Astrocyte of the spinal cord (primary cell): ENCODE measurements around the gene PTGFRN.

ENCODE experiments used
- DNase-seq: peaks from one replicate; pipeline ENCODE4 v3.0.0; 2011; ENCODE audit warnings: low read depth, low spot score
- H3K4me3 ChIP-seq: 2 replicates; pipeline ENCODE4 v1.5.1; 2011; ENCODE audit warnings: low read depth, mild to moderate bottlenecking, low read length, moderate library complexity
- CTCF ChIP-seq: IDR thresholded peaks from 2 replicates; pipeline ENCODE4 v1.5.1; 2012; ENCODE audit warnings: low read depth, mild to moderate bottlenecking, low read length, inconsistent platforms
- in situ Hi-C: cut with HindIII; loops from 2 replicates; pipeline ENCODE4 v1.10.0; 2017; ENCODE audit warnings: low sequenced_read_pairs

PTGFRN gene

DNA sequence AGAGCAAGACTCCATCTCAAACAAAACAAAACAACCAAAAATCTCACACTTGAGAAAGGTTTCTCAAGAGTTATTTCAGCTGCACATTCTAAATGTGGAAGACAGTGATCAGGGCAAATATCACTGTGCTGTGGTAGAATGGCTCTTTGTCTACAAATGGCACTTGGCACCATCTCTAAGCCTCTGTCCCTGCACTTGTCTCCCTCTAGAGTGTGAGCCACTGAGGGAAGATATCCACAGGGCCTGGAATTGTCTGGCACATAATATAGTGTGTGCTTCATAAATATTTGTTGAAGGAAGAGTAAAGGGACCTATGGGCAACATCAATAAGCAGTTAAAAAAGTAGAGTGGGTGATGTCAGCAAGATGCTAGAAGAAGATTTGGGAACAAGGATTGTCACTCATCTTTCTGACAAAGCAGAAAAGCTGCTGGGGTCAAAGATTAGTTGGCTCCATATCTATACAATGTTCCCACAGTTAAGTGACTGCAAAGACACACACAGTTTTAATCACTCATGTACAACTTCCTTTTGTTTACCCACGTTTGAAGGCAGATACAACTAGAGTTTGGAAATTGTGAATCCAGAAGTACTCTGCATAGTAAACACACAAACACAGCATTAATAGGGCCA is 110.9 kb downstream of the PTGFRN start:
- H3K4me3 ChIP-seq = no peak overlapping the region
- DNase-seq = no peak
- in situ Hi-C loops = no loop called here
- no peak for TF ChIP-seq CTCF

DNA sequence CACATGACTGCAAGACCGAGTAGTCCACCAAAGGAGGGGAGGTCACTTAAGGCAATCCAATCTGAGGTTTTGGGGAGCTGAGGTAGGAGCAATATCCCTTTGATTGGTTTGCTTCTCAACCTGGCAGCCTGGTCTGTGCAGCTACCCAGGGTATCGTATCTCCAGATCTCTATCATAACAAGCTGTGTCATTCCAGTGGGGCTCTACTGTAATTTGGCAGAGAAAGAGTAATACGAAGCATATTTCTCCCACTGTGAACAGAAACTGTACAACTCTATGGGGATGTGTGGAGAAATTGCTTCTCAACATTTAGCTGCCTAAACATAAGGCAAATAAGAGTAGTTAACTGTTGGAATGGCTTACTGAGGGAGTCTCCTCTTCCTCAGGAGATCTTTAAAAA is 112.4 kb downstream of the PTGFRN start:
- H3K4me3 ChIP-seq = no peak overlapping the region
- TF ChIP-seq CTCF = no peak
- no peak for DNase-seq
- in situ Hi-C loops = no loop called here

DNA sequence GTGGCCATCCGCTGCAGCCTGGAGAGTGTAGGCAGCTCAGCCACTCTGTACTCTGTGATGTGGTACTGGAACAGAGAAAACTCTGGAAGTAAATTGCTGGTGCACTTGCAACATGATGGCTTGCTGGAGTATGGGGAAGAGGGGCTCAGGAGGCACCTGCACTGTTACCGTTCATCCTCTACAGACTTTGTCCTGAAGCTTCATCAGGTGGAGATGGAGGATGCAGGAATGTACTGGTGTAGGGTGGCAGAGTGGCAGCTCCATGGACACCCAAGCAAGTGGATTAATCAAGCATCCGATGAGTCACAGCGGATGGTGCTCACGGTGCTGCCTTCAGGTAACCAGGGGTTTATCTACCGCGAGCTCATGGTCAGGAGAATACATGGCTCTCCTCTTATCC is 115.9 kb downstream of the PTGFRN start:
- DNase-seq = no peak
- no peak for TF ChIP-seq CTCF
- in situ Hi-C loops = no loop called here
- H3K4me3 ChIP-seq = no peak overlapping the region

DNA sequence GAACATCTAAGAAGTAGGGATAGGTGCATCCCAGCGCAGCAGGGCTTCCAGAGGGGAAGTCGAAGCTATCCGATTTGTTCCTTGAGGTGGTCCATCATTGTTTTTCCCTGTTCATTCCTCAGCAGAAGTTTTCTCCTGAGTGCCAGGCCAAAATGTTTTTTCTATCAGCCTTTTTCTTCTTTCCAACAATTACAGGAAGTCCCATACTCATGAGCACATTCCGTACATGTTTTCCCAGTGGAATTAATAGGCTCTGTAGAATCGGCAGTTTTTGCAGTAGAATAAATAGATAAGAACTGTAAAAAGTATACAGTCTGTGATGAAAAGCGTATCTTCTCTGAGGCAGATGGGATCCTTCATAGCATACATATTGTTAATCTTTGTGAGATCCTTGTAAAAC is 116.6 kb downstream of the PTGFRN start:
- in situ Hi-C loops = no loop called here
- no peak for DNase-seq
- TF ChIP-seq CTCF = no peak
- no peak overlapping the region for H3K4me3 ChIP-seq

GRCh38 chr1:117029685-117030084 is 120.0 kb downstream of the PTGFRN start:
- TF ChIP-seq CTCF = no peak
- no peak overlapping the region for H3K4me3 ChIP-seq
- no peak for DNase-seq
- in situ Hi-C loops = no loop called here

- in situ Hi-C loops = no loop called here
- TF ChIP-seq CTCF = no peak
- no peak for DNase-seq
- H3K4me3 ChIP-seq = no peak overlapping the region
Measured at GRCh38 chr1:117030271-117030877, 120.7 kb downstream of the PTGFRN start.
